Bone marrow (tissue), 2 donors: ENCODE results near the gene SORD.
"Not testable (repeated sequence)": the region's sequence is repeated elsewhere in the genome, so short reads cannot be mapped to it uniquely, and the experiment has no call there.

Experiments used
- DNase-seq, 2 donors: peaks; one replicate each; lab custom pipeline; 2025; lab: John Stamatoyannopoulos, UW

Gene SORD

GRCh38 chr15:45022871-45023658 is at the start of gene SORD:
Gene SORD (plus strand): TSS chr15:45023195. CDS start chr15:45023284, 89 bp downstream.
- DNase-seq = peak; percentile 56 to 79

GRCh38 chr15:44976183-44976582 is 46.8 kb upstream of the SORD start:
- DNase-seq = not testable (repeated sequence)

DNA sequence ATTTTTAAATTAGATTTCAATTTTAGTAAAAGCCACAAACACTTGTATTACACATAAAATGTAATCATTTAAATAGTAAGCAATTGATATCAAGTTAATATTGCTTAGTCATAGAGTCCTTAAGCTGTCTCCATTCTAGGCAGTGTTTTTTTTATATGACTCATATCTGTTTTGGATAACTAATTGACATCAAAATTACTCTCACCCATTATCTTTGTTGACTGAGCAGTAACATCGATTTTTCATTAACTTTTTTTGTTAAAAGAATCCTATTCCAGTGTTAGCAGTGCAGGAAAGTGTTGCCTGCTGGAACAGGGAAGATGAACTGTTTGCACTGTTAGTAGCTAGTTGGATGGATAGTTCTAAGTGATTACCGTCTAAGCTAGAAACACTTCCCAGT is 45.2 kb upstream of the SORD start:
- DNase-seq = not testable (repeated sequence)

DNA sequence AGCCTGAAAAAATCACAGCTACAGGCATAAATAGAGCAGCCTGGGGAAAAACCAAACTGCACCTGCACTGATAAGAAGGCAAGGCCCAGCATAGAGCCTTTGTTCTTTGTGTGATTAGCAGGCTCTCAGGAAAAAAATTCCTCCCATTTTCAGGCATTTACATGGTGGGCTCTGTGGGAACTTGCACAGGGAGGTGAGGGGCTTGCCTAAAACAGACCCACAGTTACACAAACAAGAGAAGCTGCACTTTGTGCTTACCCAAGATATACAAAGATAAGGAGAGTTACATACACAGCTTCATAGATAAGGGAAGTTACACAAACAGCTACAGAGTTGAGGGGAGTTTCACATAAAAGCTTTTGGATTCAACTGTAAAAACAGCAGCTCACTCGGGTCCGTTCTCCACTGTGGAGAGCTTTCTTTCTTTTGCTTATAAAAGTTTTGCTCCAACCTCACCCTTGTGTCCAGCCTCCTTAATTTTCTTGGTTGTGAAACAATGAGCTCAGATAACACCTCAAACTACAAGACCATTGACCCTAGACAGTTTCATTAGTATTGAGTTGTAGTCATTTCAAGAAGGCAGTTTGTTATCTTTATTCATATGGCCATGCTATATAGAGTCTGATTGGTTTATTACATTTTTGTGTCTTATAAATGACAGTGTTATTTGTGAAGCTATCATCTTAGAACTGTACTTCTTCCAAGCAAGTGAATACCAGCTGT is 43.2 kb upstream of the SORD start:
- DNase-seq = not testable (repeated sequence)

GRCh38 chr15:44984144-44984543 is 38.9 kb upstream of the SORD start:
- DNase-seq = not testable (repeated sequence)

DNA sequence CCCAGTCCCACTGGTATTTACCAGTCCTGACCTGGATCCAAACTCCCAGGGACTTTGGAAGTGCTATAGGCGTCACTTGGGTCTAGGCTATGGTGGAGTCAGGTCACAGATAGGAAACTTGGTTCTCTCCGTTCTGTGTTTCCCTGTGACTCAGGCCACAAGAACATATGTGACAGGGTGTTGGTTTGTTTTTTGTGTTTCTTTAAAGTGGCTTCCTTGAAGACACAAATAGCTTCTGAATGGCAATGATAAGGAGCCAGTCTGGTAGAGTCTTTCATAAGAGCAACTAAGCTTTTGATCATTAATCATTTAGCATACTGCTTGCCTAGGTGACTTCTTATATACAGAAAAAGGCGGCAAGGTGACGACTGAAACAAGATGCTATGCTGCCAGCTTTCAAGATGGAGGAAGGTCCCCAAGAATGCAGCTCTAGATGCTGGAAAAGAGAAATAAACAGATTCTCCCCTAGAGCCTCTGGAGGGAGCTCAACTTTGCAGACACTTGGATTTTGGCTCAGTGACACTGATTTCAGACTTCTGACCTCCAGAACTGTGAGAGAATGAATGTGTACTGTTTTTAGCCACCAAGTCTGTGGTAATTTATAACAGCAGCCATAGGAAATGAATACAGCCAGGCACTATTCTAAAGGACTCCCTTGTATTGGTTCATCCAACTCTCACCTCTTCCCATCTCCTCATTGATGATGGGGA is 36.5 kb upstream of the SORD start:
- not testable (repeated sequence) for DNase-seq

DNA sequence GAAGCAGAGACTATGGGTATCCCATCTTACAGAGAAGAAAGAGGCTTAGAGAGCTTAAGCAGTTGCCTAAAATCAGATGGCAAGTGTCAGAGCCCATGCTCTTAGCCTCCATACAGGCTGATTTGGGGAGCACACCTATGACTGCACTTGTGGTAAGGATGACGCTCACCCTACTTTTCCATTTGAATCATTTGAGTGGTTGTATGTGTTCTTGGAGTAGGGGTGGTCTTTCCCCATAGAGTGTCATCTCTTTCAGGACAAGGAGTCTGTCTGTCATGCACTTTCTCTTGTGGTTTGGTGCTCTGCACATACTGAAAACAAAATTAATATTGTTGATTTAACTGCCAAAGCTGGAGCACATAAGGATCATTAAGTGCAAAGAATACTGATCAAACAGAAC is 35.3 kb upstream of the SORD start:
- not testable (repeated sequence) for DNase-seq

DNA sequence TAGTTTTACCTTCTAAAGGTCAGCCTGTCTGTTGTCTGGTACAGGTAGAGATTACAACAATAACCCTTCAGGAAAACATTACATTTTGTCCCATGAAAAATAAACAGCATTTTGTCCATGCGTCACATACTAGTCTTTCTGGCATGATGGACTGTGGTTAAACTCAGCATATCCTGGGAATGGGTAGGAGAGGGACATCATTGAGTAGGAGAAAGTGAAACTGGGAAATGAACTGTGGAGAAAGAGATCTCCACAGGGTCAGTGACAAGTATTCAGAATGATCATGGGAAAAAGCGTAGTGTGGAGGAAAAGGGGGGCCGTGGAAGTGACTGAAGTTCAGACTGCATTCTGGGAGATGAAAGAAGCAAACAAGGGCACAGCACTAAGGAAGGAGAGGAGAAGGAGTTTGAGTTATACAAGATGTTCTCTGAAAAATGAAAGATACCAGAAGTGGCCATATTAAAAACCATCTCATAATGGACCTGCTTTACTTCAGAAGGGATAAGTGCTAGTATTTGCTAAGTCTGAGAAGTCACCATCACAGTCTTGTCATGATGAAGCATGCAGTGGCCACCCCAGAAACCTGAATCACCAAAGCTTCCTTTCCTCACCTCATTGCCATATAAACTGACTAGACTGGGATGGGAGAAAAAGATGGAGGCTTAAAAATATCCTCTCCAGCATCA is 34.7 kb upstream of the SORD start:
- not testable (repeated sequence) for DNase-seq

DNA sequence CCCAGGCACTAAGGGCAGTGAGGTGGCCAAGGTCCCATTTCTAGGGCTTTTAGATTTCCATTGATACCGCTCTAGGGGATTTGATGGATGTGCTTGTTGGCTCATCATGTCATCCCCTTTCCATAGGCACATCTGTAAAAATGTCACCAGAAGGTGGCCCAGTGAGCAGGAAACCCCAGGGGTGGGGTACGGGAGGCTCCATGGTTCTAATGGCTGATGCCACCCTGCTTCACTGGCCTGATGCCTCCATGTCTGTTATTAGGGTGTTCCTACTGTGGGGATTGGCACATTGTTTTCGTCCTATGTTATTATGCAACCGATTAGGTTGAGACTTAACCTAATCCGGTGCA is 34.1 kb upstream of the SORD start:
- DNase-seq = not testable (repeated sequence)

DNA sequence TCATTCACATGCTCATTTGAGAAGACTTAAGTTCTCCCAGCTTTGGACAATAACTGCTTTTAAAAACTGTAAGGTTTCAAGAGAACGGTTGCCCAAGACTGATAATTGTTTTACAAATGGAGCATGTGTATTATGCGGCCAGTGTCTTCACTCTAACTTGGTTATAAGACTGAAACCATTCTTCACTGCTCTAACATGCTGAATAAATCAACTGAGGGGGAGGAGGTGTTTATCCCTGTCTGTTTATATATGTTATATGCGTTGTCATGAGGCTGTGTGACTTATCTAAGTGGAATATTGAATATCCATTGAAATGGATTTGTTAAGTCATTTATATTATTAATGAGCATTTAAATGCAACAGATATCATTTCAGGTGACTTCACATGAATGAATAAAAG is 25.4 kb upstream of the SORD start:
- DNase-seq = not testable (repeated sequence)

DNA sequence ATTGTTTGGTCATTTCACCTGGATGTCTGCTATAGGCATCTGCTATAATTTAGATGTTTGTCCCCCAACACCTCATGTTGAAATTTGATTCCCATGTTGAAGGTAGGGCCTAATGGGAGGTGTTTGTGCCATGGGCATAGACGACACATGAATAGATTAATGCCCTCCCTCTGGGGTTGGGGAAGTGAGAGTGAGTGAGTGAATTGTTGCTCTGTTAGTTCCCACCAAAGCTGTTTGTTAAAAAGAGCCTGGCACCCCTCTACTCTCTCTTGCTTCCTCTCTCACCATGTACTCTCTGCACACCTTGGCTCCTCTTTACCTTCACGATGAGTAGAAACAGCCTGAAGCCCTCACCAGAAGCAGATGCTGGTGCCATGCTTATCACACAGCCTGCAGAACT is 23.9 kb upstream of the SORD start:
- DNase-seq = no peak

DNA sequence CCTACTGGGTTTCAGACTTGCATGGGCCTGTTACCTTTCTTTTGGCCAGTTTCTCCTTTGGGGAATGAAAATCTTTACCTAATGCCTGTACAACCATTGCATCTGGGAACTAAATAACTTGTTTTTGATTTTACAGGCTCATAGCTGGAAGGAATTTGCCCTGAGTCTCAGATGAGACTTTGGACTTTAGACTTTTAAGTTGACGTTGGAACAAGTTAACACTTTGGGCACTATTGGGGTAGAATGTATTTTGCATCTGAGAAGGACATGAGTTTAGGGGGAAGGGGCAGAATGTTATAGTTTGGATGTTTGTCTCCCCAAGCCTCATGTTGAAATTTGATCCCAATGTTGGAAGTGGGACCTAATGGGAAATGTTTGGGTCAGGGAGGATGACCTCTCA is 21.8 kb upstream of the SORD start:
- DNase-seq = not testable (repeated sequence)

DNA sequence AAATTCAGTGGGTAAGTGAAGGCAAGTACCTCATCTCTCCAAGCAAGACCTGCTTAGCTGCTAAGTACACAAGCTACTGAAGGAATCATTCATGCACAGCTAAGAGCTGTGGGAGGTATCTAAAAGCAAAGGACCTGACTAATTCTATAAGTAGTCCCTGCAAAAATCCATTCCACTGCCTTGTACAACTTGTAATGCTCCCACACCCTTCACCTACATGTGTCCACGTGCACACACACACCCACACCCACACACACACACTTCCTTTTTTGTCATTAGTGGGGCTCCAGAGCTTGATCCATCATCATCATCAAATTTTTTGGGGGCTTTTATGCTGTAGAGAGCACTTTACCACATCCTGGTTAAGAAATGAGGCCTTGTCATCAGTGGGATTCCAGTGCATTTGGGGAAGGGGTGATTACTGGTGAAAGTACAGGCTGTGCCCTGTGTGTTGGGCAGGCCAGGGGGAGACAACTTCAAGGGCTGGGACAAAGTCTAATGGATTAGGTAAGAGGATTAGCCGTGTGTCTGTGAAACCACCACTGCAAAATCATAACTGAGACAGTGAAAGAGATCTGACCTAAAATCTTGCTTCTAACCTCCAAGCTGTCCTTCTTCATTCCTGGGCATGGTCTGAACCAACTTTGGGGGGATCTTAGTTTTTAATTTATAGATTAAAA is 19.1 kb upstream of the SORD start:
- not testable (repeated sequence) for DNase-seq

- DNase-seq = not testable (repeated sequence)
Measured at GRCh38 chr15:45004590-45005175, 18.3 kb upstream of the SORD start.

- no peak for DNase-seq
Measured at GRCh38 chr15:45009046-45009445, 13.9 kb upstream of the SORD start.

DNA sequence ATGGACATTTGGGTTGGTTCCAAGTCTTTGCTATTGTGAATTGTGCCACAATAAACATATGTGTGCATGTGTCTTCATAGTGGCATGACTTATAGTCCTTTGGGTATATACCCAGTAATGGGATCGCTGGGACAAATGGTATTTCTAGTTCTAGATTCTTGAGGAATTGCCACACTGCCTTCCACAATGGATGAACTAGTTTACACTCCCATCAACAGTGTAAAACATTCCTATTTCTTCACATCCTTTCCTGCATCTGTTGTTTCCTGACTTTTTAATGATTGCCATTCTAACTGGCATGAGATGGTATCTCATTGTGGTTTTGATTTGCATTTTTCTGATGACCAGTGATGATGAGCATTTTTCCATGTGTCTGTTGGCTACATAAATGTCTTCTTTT is 7.9 kb upstream of the SORD start:
- DNase-seq = not testable (repeated sequence)

GRCh38 chr15:45020222-45020900 is 2.6 kb upstream of the SORD start:
- not testable (repeated sequence) for DNase-seq

DNA sequence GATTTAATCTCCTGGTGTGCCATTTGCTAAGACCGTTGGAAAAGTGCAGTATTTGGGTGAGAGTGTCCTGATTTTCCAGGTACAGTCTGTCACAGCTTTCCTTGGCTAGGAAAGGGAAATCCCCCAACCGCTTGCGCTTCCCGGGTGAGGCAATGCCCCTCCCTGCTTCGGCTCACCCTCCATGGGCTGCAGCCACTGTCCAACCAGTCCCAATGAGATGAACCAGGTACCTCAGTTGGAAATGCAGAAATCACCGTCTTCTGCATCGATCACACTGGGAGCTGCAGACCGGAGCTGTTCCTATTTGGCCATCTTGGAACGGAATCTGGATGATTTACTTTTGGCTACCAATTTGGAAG is 2.1 kb upstream of the SORD start:
- not testable (repeated sequence) for DNase-seq

- no peak for DNase-seq
Measured at GRCh38 chr15:45021348-45021747, 1.6 kb upstream of the SORD start.

DNA sequence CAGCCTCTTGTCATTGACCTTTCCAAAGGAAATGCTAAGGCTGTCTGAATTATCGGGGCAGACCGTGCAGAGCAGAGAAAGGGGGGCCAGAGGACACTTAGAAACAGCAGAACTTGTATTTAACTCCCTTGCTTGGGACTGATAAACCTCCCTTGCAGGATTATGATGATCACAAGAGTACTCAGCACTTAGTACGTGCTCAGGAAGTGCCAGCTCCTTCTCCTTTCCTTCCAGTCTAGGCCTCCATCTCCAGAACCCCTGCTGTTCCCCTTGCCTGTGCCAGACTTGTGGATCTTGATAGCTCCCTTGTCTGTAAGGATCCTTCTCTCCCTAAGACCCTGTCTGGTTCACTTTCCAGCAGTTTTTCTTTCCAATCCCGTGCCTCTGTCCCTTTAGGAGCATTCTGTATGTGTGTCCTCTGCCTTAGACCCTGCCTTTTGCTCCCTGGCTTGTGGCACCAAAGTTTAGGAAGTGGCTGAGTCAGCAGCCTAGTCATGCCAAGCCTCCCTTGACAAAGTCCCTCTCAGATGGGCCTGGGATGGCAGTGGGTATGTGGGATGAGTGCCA is 747 bp downstream of the SORD start:
- DNase-seq = no peak
